Heart left ventricle (tissue), 16 donors: ENCODE results near the gene PDE11A. TPM values are rescaled to one million over a fixed set of nuclear protein-coding genes. Genes with fewer than 3 reads are reported as not detected.
A peak's percentile ranks its signal among the peaks of the same experiment; 100 is the strongest.

Experiments
- ATAC-seq, 4 donors: fragments of 200-7000 bp; cut with Tn5 transposase; one replicate each; pipeline ENCODE4 v1.9.1; 2020 to 2022; ENCODE audit warnings: moderate library complexity in 4 of 4, mild to moderate bottlenecking in 3 of 4, moderate number of reproducible peaks in 1 of 4
- DNase-seq, 5 donors: peaks; one replicate each; pipeline ENCODE4 v3.0.0-alpha.2; 2020
- H3K27ac ChIP-seq, 12 donors: fragments of 200-600 bp; sonication (generic) in 4 of 12; one replicate each; pipeline versions ENCODE4 v1.5.0 to v1.8.0; 2016 to 2022; ENCODE audit warnings: mild to moderate bottlenecking in 2 of 12
- H3K27me3 ChIP-seq, 9 donors: fragments of 200-600 bp; sonication (generic) in 2 of 9; one replicate each; pipeline versions ENCODE4 v1.5.1 to v1.8.0; 2016 to 2022; ENCODE audit warnings: mild to moderate bottlenecking in 3 of 9
- H3K36me3 ChIP-seq, 9 donors: fragments of 200-600 bp; sonication (generic) in 2 of 9; one replicate each; pipeline versions ENCODE4 v1.5.0 to v1.8.0; 2018 to 2022; ENCODE audit warnings: mild to moderate bottlenecking in 2 of 9
- H3K4me1 ChIP-seq, 12 donors: fragments of 200-600 bp; sonication (generic) in 4 of 12; one replicate each; pipeline versions ENCODE4 v1.5.0 to v1.8.0; 2016 to 2022; ENCODE audit warnings: mild to moderate bottlenecking in 3 of 12
- H3K4me3 ChIP-seq, 12 donors: fragments of 200-600 bp; sonication (generic) in 4 of 12; one replicate each; pipeline versions ENCODE4 v1.5.0 to v1.8.0; 2017 to 2022; ENCODE audit warnings: mild to moderate bottlenecking in 9 of 12, moderate library complexity in 4 of 12
- H3K9me3 ChIP-seq, 12 donors: fragments of 200-600 bp; sonication (generic) in 4 of 12; one replicate each; pipeline versions ENCODE4 v1.5.0 to v1.8.0; 2016 to 2022; ENCODE audit warnings: mild to moderate bottlenecking in 1 of 12
- CTCF ChIP-seq, 12 donors: fragments of 200-600 bp; sonication (generic) in 4 of 12; IDR thresholded peaks; one replicate each; pipeline versions ENCODE4 v1.5.0 to v1.8.0; 2018 to 2022; ENCODE audit warnings: antibody characterized with exemption in 12 of 12, mild to moderate bottlenecking in 5 of 12
- POLR2A ChIP-seq, 2 donors: fragments of 450-650 bp; IDR thresholded peaks; one replicate each; pipeline ENCODE4 v1.6.1; 2017; ENCODE audit warnings: antibody characterized with exemption in 2 of 2, mild to moderate bottlenecking in 2 of 2, moderate library complexity in 2 of 2
- WGBS, 4 donors: extraction: QIAGEN DNeasy Blood & Tissue Kit in 2 of 4; methylation state at CpG; one replicate each; pipeline versions ENCODE4 v1.1.5 to v1.1.7; 2013 to 2018; 5-methylcytosine and 5-hydroxymethylcytosine counted together
- intact Hi-C, 10 donors: fragments of 100-400 bp; cut with DNase I; formaldehyde crosslinking; loops; one replicate each; pipeline versions ENCODE4 v1.11.1 to v1.14.2; 2022
- polyA plus RNA-seq, 2 donors: library from polyadenylated mRNA; stranded (reverse); fragments of 200-250 nt; gene quantifications; one replicate each; pipeline ENCODE4 v1.2.3, GENCODE V29; 2013
- total RNA-seq, 9 donors: library from RNA; depleted of rRNA in 2 of 9; stranded (reverse); fragments of >200 nt in 2 of 9; fragmentation: NEBNext Ultra II Directional in 3 of 9; extraction: Animal tissue kit (Norgen Biotek cat#: 25700) in 3 of 9; gene quantifications; one replicate each; pipeline versions ENCODE4 v1.1.0 to v1.2.4, GENCODE V29; 2016 to 2023
- donor health status: ischemic (EF 13 %, LVEDD 7.1; RV severe dilation, severe dysfunction).
- donor health status: healthy with polysubstance abuse.
- donor health status: DM: no; HTN: yes; CAD: no.
- donor health status: DM: no; HTN: no; CAD: no.
- donor health status: ischemic (EF 25% LVEDD 6.9; RV normal size, moderate dysfunction).
- donor health status: ischemic (EF 25% LVEDD 5.7; RV mildly dilated, moderate dysfunction).
- donor health status: healthy.
- donor health status: DM: yes; HTN: yes; CAD: no.
- donor health status: ischemic (EF 35%, LVEDD 5.7; RV mildly dilated, moderate dysfunction).
- donor health status: nonischemic (EF 11% LVEDD 7.7; RV severe dilation, severe dysfunction).
- donor health status: DM: yes; HTN: yes; CAD: no.
- donor health status: PGD.
- donor health status: ischemic (EF 29% LVEDD 5.4; RV normal size, mild dysfunction).
- donor health status: nonischemic (EF 23%, LVEDD 6.1; RV moderate dilation, normal function).

Gene PDE11A
- total and polyA plus RNA-seq, 11 donors, result 0.24 to 2.9 (median 0.88) TPM

DNA sequence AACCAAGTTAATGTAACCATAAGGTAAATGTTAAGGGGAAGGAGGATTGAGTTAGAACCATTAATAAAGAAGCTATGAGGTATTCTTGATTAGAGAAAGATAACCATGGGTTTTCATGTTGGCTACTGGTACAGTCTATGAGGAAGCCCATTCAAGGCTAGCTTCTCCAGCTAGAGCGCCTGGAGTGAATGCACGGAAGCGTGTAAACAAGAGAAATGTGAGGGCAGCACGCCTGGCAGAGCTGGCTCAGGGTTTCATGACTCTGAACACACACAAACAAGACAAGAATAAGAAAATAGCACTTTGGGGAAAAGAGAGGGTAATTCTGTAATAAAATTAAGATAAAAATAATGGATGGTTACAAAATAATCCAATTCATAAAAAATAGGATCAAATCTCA, 255.3 kb downstream of the PDE11A start:
- intact Hi-C loops, result no loop called here
- Histone ChIP-seq H3K36me3 (no peaks in the 10 kb centered on the region), H3K9me3 (no peaks in the 10 kb centered on the region), H3K27ac (no peak overlapping the region), H3K4me1 (no peaks in the 10 kb centered on the region), H3K4me3 (no peak overlapping the region), H3K27me3 (no peaks in the 10 kb centered on the region)
- ATAC-seq (no peak), DNase-seq (no peak)
- 69 to 89% (median 78%) methylated on average over 4 of the region's 4 CpGs for WGBS, 4 donors
- no peak for TF ChIP-seq POLR2A (IDR thresholded peaks at IDR 0.05)
- TF ChIP-seq CTCF (IDR thresholded peaks at IDR 0.05), result no peak

- Histone ChIP-seq H3K36me3 (no peaks in the 10 kb centered on the region), H3K27me3 (no peaks in the 10 kb centered on the region), H3K27ac (no peak overlapping the region), H3K4me3 (no peak overlapping the region), H3K4me1 (no peaks in the 10 kb centered on the region), H3K9me3 (no peaks in the 10 kb centered on the region)
- intact Hi-C loops, result no loop called here
- ATAC-seq, result no peak
- no peak for DNase-seq
- no peak for TF ChIP-seq CTCF (IDR thresholded peaks at IDR 0.05)
- TF ChIP-seq POLR2A (IDR thresholded peaks at IDR 0.05), result no peak
Observed at GRCh38 chr2:177816766-177817165, 255.8 kb downstream of the PDE11A start.

DNA sequence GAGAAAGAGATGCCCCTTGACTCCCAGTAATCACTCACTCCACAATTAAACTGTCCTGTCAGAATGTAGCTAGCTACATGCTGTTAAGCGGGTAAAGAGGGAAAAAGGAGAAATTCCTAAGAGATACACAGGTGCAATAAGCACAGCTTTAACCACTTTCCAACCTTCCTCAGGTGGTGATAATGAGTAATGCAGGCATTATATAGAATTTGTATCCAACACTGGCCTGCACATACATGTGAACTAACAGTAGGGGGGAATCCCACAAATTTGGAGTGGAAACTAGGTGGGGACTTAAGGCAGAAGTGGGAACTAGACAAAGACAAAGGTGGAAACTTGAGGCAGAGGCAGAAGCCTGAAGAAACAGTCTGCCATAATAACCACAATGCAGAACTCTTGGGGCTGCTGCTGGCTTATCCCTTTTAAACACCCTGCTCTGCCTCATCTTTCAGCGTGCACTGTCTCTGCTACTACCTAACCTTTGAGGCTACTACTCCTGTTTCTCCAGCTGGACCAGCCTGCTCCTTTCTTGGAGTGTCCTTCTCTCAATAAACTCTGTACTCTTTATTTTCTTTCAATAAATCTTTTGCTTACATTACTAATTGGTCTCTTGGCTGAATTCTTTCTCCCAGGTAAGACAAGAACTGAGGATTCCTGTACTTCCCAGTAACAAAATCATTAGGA, 259.7 kb downstream of the PDE11A start:
- WGBS, 4 donors, result 79 to 93% (median 82%) methylated on average over 2 of the region's 2 CpGs

DNA sequence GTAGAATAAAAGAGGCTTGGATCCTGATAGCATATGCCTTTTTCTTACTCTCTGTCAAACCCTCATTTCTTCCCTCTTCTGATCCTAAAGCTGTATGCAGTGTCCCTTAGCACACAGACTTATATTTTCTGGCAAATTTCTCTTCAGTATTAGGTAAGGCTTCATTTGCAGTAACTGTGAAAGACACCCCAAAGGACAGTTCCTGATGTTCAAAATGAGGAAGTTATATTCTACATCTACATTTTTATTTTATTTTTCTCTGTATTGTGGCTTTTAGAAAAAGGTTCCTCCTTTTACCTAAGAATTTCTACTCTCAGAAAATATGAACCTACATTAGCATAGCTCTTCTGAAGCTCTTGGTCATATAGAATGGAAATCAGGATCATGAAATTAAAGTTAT, 261.7 kb downstream of the PDE11A start:
- no peak for ATAC-seq
- H3K36me3 ChIP-seq, result no peaks in the 10 kb centered on the region
- intact Hi-C loops, result loop anchor here in 1 of 10 donors (5.0 kb wide), 1 partner anchor 56 kb away; no protein-coding TSS in a partner anchor

More for the DNA sequence above, 259.7 kb downstream of the PDE11A start:
- no peak for TF ChIP-seq POLR2A (IDR thresholded peaks at IDR 0.05)
- peak in 1 of 12 donors; percentile 8 for TF ChIP-seq CTCF (IDR thresholded peaks at IDR 0.05)
- DNase-seq (no peak), ATAC-seq (no peak)
- intact Hi-C loops, result loop anchor here in 1 of 10 donors (5.0 kb wide), 1 partner anchor 54 kb away; no protein-coding TSS in a partner anchor
- Histone ChIP-seq H3K4me1 (no peaks in the 10 kb centered on the region), H3K4me3 (no peak overlapping the region), H3K27me3 (no peaks in the 10 kb centered on the region), H3K9me3 (no peaks in the 10 kb centered on the region), H3K36me3 (no peaks in the 10 kb centered on the region), H3K27ac (no peak overlapping the region)

More for the DNA sequence above, 261.7 kb downstream of the PDE11A start:
- Histone ChIP-seq H3K4me3 (no peak overlapping the region), H3K27ac (no peak overlapping the region), H3K9me3 (peaks cover 0 to 11% (median 0%) of the 10 kb centered on the region in 12 donors), H3K27me3 (no peaks in the 10 kb centered on the region), H3K4me1 (no peaks in the 10 kb centered on the region)
- no peak for TF ChIP-seq POLR2A (IDR thresholded peaks at IDR 0.05)
- no peak for TF ChIP-seq CTCF (IDR thresholded peaks at IDR 0.05)
- DNase-seq, result no peak
